MV-4-11 (cell line): ENCODE data around the gene IFFO2.
A peak's percentile ranks its signal among the peaks of the same experiment; 100 is the strongest.
"Not testable (repeated sequence)": the region's sequence is repeated elsewhere in the genome, so short reads cannot be mapped to it uniquely, and the experiment has no call there.

Source experiments
- DNase-seq: peaks from one replicate; lab custom pipeline; 2025; lab: John Stamatoyannopoulos, UW

IFFO2 gene

GRCh38 chr1:18874600-18874999 lies 81.9 kb downstream of the IFFO2 start:
- DNase-seq = no peak

DNA sequence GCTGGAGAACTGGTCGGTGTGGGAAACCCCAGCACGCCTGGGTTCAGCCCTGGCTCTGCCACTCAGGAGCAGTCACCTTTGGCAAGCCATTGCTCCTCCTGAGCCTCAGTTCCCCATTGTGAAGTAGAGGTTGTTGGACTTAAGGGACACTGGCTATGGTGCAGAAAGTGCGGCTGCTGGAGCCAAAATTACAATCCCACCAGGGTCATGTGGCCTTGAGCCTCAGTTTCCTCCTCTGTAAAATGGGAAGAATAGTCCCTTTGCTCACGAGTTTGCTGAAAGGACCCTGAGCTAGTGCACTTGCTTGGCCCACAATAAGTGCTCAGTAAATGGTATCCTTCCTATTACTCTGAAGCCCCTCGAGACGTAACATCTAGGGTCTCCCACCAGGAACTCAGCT lies 82.4 kb downstream of the IFFO2 start:
- DNase-seq = no peak

DNA sequence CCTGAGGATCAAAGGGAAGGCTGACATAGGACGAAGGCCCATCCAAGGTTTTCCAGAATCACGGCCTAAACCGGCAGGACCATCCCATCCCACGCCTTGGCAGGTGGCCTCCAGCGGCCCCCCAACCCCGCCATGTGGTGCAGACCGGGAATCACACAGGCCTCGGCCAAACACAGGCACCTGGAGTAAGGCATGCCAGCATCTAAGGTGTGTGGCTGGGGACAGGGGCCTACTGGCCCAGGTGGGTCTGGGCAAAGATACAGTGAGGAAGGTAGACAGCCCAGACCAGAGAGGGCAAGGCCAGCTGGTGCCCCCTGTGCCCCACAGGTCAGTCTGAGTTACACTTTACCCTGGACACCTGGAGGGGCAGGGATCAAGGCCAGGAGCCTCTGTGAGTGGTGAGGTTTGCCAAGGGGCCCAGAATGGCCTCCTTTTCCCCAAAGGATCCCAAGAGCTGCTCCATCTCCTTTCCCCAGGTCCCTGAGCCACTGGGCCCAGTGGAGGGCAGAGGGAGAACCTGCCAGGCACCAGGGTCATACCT lies 84.3 kb downstream of the IFFO2 start:
- DNase-seq = no peak

GRCh38 chr1:18871401-18872070 lies 84.9 kb downstream of the IFFO2 start:
- no peak for DNase-seq

GRCh38 chr1:18870957-18871356 lies 85.5 kb downstream of the IFFO2 start:
- DNase-seq = peak; percentile 45

GRCh38 chr1:18870595-18870865 lies 85.9 kb downstream of the IFFO2 start:
- not testable (repeated sequence) for DNase-seq

DNA sequence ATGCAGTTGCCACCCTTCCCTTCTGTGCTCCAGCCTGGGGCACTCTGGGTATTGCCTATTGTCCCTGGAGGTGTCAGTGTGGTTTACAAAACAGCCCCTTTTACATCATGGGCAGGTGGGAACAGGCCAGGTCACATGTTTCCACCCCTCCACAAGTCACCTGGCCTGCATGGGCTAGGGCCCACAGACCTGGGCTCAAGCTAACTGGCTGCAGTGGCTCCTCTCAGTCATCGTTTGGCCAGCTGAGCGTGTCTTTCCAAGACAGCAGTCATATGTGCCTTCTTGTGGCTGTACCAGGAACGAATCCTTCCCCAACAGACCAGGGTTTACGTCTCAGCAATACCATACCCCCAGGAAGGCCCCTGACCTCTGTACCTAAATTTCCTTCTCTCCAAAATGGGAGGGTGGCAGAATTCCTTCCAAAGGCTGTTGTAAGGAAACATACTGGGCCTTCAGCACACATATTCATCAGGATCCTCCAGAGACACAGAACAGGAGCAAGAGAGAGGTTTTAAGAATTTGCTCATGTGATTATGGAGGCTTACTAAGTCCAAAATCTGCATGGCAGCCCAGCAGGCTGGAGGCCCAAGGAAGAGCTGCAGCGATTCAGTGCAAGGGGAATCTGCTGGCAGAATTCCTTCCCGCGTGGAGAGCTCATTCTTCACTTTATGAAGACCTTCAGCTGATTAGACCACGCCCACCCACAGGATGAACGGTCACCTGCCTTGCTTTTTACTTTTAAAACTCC lies 86.5 kb downstream of the IFFO2 start:
- DNase-seq = no peak

- DNase-seq = no peak
These were observed 87.6 kb downstream of the IFFO2 start for GRCh38 chr1:18868801-18869424.

DNA sequence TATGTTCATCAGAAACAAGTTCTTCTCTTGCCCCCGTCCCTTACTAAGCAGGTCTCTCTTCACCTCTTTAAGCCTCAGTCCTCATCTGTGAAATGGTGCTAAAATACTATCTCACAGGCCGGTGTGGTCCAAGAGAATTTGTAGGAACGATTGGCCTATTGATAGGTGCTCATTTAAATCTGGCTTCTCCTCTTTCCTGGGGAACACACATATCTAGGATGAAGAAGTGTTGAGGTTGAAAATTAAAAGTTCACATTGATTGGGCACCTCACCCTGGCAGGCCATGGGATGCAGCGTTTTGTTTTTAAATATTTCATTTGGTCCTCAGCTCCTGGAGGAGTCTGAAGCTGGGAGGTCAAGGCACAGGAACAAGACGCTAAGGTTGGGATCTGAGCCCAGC lies 88.1 kb downstream of the IFFO2 start:
- no peak for DNase-seq

- no peak for DNase-seq
These were observed 89.6 kb downstream of the IFFO2 start for GRCh38 chr1:18866846-18867245.

GRCh38 chr1:18866314-18866713 lies 90.2 kb downstream of the IFFO2 start:
- no peak for DNase-seq

- no peak for DNase-seq
These were observed 91.3 kb downstream of the IFFO2 start for GRCh38 chr1:18865176-18865575.

DNA sequence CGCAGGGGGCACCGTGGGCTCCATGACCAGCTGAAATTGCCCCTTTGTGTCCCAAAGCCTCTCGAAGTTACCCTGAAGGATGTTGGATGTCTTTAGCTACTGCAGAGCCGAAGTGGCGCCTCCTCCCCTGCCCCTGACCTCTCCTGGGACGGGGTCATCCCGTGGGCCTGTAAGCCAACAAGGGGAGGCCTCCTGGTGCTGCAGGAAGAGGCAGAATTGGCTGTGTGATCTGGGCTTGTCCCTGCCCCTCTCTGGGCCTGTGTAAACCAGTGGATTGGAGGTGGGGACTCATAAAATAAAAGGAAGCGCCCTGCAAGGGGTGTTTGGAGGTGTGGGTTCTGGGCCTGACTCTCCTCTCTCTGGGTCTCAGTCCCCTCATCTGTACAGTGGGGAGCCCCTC lies 94.9 kb downstream of the IFFO2 start:
- no peak for DNase-seq

- no peak for DNase-seq
These were observed 95.4 kb downstream of the IFFO2 start for GRCh38 chr1:18861082-18861481.

GRCh38 chr1:18859560-18859959 lies 96.9 kb downstream of the IFFO2 start, which contains the start of gene TAS1R2:
Gene TAS1R2, minus strand, starts transcription at chr1:18859660. Its CDS starts 0 bp downstream, at chr1:18859660.
- DNase-seq = no peak

DNA sequence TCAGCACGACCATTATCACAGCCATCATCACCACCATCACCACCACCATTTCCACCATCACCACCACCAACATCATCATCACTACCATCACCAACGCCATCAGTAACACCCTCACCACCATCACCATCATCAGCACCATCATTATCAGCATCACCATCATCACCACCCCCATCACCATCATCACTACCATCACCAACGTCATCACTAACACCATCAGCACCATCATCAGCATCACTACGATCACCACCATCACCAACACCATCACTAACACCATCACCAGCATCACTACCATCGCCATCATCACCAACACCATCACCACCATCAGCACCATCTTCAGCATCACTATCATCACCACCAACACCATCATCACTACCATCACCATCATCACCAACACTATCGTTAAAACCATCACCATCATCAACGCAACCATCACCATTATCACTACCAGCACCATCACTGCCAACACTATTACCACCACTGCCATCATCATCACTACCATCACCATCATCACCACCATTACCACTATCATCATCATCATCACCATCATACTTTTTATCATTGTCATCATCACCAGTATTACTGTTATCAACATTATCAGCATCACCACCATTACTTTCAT lies 98.3 kb downstream of the IFFO2 start:
- DNase-seq = no peak

DNA sequence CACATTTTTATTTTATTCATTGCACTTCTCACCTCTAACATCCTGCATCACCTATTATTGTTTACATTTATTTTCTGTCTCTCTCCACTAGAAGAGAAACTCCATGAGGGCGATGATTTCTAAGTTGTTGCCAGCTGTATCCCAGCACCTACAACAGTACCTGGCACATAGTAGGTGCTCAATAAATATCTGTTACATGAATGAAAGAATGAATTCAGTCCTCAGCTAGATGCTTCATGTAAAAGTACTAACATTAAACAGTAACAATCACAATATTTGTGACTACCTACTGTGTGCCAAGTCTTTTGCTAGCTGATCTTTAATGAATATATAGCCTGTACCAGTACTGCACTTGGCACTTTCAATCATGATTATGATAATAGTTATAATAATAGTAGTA lies 100.0 kb downstream of the IFFO2 start:
- no peak for DNase-seq

GRCh38 chr1:18855573-18855972 lies 100.9 kb downstream of the IFFO2 start:
- no peak for DNase-seq

DNA sequence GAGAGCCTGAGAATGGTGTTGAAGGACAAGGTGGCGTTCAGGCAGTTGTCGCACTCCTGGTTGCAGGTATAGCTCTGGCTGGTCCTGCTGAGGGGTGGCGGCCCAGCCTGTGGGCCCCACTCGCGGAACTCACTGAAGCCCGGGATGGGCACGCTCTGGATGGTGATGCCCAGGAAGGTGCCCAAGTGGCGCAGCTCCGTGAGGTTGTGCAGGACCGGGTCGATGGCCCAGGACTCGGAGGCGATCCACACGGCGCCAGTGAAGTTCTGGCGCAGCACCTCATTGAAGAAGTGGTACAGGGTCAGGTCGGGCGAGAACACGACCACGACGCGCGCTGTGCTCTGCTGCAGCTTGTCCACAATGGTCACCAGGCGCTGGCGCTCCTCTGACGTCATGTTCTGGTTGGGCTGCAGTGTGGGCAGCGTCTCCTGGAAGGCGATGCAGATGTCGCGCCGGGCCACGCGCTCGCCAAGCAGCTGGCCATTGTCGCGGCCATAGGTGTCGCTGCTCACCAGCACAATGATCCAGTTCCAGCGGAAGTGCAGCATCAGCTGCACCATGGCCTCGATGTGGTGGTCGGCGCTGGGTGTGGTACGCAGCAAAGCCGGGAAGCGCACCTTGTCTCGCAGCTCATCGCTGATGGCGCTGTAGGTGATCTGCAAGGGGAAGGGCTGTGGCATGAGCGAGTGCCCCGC lies 102.0 kb downstream of the IFFO2 start:
- no peak for DNase-seq
